Parathyroid adenoma (tissue), 2 donors: ENCODE results near the gene MAN1B1.

ENCODE experiments used
- H2AFZ ChIP-seq: fragments of 300-600 bp; sonication (generic); one replicate; pipeline ENCODE4 v1.7.0; 2017; ENCODE audit warnings: antibody characterized with exemption, mild to moderate bottlenecking
- H3K27ac ChIP-seq: fragments of 300-600 bp; sonication (generic); one replicate; pipeline ENCODE4 v1.7.0; 2017
- H3K27me3 ChIP-seq: fragments of 300-600 bp; sonication (generic); one replicate; pipeline ENCODE4 v1.7.0; 2017; ENCODE audit warnings: low read length; ENCODE audit not compliant: control insufficient read depth, insufficient read depth
- H3K36me3 ChIP-seq: fragments of 300-600 bp; sonication (generic); one replicate; pipeline ENCODE4 v1.7.0; 2017; ENCODE audit warnings: low read length; ENCODE audit not compliant: control insufficient read depth, insufficient read depth
- H3K4me1 ChIP-seq: fragments of 300-600 bp; sonication (generic); one replicate; pipeline ENCODE4 v1.7.0; 2017; ENCODE audit warnings: control low read depth
- H3K4me2 ChIP-seq: fragments of 300-600 bp; sonication (generic); one replicate; pipeline ENCODE4 v1.7.0; 2017; ENCODE audit warnings: low read length
- H3K4me3 ChIP-seq: fragments of 300-600 bp; sonication (generic); one replicate; pipeline ENCODE4 v1.7.0; 2017; ENCODE audit warnings: low read depth, low read length
- H3K79me2 ChIP-seq: fragments of 300-600 bp; sonication (generic); one replicate; pipeline ENCODE4 v1.7.0; 2017; ENCODE audit warnings: control low read depth
- H3K9ac ChIP-seq: fragments of 300-600 bp; sonication (generic); one replicate; pipeline ENCODE4 v1.7.0; 2017; ENCODE audit warnings: mild to moderate bottlenecking
- H3K9me3 ChIP-seq: fragments of 300-600 bp; sonication (generic); one replicate; pipeline ENCODE4 v1.7.0; 2017; ENCODE audit warnings: low read length; ENCODE audit not compliant: control insufficient read depth
- CTCF ChIP-seq: fragments of 300-600 bp; sonication (generic); IDR thresholded peaks from one replicate; pipeline ENCODE4 v1.7.0; 2017; ENCODE audit warnings: antibody characterized with exemption, mild to moderate bottlenecking
- donor health status: primary hyperparathyroidism.

The MAN1B1 gene

GRCh38 chr9:137080260-137081122 is 6.3 kb upstream of the MAN1B1 start:
- Histone ChIP-seq H3K36me3 (no peaks in the 10 kb centered on the region), H3K9me3 (no peaks in the 10 kb centered on the region), H3K4me3 (no peak overlapping the region), H3K4me1 (no peaks in the 10 kb centered on the region), H3K4me2 (no peak overlapping the region), H3K27ac (no peak overlapping the region), H3K9ac (no peak overlapping the region), H3K79me2 (no peaks in the 10 kb centered on the region), H3K27me3 (no peaks in the 10 kb centered on the region), H2AFZ (no peak overlapping the region)
- no peak for TF ChIP-seq CTCF

- Histone ChIP-seq H3K27me3 (no peaks in the 10 kb centered on the region), H2AFZ (no peak overlapping the region), H3K9me3 (no peaks in the 10 kb centered on the region), H3K4me1 (no peaks in the 10 kb centered on the region), H3K79me2 (no peaks in the 10 kb centered on the region), H3K4me2 (no peak overlapping the region), H3K4me3 (no peak overlapping the region), H3K9ac (no peak overlapping the region), H3K36me3 (no peaks in the 10 kb centered on the region), H3K27ac (no peak overlapping the region)
- TF ChIP-seq CTCF: no peak
Observed at GRCh38 chr9:137082222-137082924, 4.4 kb upstream of the MAN1B1 start.

GRCh38 chr9:137082925-137083290 is 3.9 kb upstream of the MAN1B1 start:
- H3K9me3 ChIP-seq: no peaks in the 10 kb centered on the region
- TF ChIP-seq CTCF: no peak
- H3K79me2 ChIP-seq: no peaks in the 10 kb centered on the region
- H2AFZ ChIP-seq: no peak overlapping the region
- no peaks in the 10 kb centered on the region for H3K36me3 ChIP-seq
- no peak overlapping the region for H3K27ac ChIP-seq
- H3K9ac ChIP-seq: no peak overlapping the region
- H3K4me3 ChIP-seq: no peak overlapping the region
- H3K4me2 ChIP-seq: no peak overlapping the region
- no peaks in the 10 kb centered on the region for H3K4me1 ChIP-seq
- H3K27me3 ChIP-seq: no peaks in the 10 kb centered on the region

- H3K79me2 ChIP-seq: no peaks in the 10 kb centered on the region
- no peak overlapping the region for H3K4me2 ChIP-seq
- H3K9ac ChIP-seq: no peak overlapping the region
- TF ChIP-seq CTCF: no peak
- no peaks in the 10 kb centered on the region for H3K27me3 ChIP-seq
- no peaks in the 10 kb centered on the region for H3K9me3 ChIP-seq
- H3K4me3 ChIP-seq: no peak overlapping the region
- no peaks in the 10 kb centered on the region for H3K36me3 ChIP-seq
- no peak overlapping the region for H2AFZ ChIP-seq
- H3K27ac ChIP-seq: no peak overlapping the region
- no peaks in the 10 kb centered on the region for H3K4me1 ChIP-seq
Observed at GRCh38 chr9:137083394-137084004, 3.3 kb upstream of the MAN1B1 start.
